ENCODE data around the gene ZNRF4. TPM values are rescaled to one million over a fixed set of nuclear protein-coding genes. Genes with fewer than 3 reads are reported as not detected.
"Not testable (repeated sequence)": the region's sequence is repeated elsewhere in the genome, so short reads cannot be mapped to it uniquely, and the experiment has no call there.

ZNRF4 gene
- polyA plus RNA-seq, 3 donors from 2014 or later, result not detected

DNA sequence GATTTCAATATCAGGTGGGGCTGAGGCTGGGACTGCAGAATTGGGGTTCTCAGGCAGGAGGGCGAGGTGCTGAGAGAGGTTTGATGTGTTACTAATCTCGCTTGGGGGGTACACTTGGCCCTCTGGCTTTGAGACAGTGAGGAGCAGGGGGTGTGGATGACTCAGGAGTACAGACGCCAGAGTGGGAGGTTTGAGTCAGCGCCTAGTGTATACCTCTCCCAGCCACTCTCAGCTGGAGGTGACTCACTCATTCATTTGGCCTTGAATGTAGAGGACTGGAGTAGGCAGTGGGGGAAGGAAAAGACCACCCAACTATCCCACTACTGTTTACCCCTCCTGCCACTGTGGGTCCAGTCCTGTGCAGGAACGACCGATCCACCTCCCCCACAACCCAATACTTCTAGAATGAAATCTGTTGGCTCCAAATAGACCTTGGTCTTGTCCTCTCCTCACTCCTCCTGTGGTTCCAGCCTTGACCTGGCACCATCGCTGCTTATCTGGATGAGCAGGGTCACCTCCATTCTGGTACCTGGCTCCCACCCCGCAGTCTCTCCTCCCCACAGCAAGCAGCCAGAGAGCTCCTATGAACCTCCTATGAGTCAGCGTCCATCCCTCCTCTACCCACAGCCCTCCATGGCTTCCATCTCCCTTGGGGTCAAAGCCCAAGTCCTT, 20.1 kb upstream of the ZNRF4 start:
- no peak overlapping the region for H3K27ac Mint-ChIP-seq
- H3K36me3 Mint-ChIP-seq, result no peaks in the 10 kb centered on the region
- H3K4me3 Mint-ChIP-seq, result no peak overlapping the region
- no peak for DNase-seq
- peaks cover 5 to 10% (median 6%) of the 10 kb centered on the region in 3 donors for H3K27me3 Mint-ChIP-seq (ENCODE audit: low read depth in 3 of 3)
- peaks cover 0 to 1% (median 0%) of the 10 kb centered on the region in 6 donors for H3K9me3 Mint-ChIP-seq
- no peaks in the 10 kb centered on the region for H3K4me1 Mint-ChIP-seq

DNA sequence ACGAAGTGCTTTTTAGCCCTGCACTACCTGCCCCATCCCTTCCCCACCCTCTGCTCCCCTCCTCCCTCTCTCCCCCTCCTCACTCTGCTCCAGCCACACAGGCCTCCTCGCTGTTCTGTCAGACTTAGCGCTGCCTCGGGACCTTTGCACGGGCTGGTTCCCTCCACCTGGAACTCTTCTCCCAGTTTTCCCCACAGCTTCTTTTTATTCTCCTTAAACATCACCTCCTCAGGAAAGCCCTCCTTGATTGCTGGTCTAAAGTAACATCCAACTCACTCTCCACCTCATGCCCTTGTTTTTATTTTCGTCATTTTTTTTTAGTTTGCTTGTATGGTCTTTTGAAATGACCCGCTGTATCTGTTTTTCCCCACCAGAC, 19.6 kb upstream of the ZNRF4 start:
- Mint-ChIP-seq H3K27me3 (ENCODE audit: low read depth in 3 of 3) (peaks cover 5 to 12% (median 8%) of the 10 kb centered on the region in 3 donors), H3K4me3 (no peak overlapping the region), H3K27ac (no peak overlapping the region), H3K9me3 (peaks cover 0 to 1% (median 0%) of the 10 kb centered on the region in 6 donors), H3K4me1 (no peaks in the 10 kb centered on the region), H3K36me3 (no peaks in the 10 kb centered on the region)
- DNase-seq, result no peak

- Mint-ChIP-seq H3K36me3 (no peaks in the 10 kb centered on the region), H3K27me3 (ENCODE audit: low read depth in 3 of 3) (peaks cover 5 to 12% (median 11%) of the 10 kb centered on the region in 3 donors), H3K27ac (no peak overlapping the region), H3K9me3 (peaks cover 0 to 1% (median 0%) of the 10 kb centered on the region in 6 donors), H3K4me1 (no peaks in the 10 kb centered on the region), H3K4me3 (no peak overlapping the region)
- DNase-seq, result no peak
Measured at GRCh38 chr19:5436106-5436947, 18.9 kb upstream of the ZNRF4 start.

GRCh38 chr19:5436948-5437306, 18.3 kb upstream of the ZNRF4 start:
- no peak for DNase-seq
- Mint-ChIP-seq H3K36me3 (no peaks in the 10 kb centered on the region), H3K4me3 (no peak overlapping the region), H3K9me3 (peaks cover 0 to 1% (median 0%) of the 10 kb centered on the region in 6 donors), H3K4me1 (no peaks in the 10 kb centered on the region), H3K27ac (no peak overlapping the region), H3K27me3 (ENCODE audit: low read depth in 3 of 3) (peaks cover 6 to 12% (median 10%) of the 10 kb centered on the region in 3 donors)

DNA sequence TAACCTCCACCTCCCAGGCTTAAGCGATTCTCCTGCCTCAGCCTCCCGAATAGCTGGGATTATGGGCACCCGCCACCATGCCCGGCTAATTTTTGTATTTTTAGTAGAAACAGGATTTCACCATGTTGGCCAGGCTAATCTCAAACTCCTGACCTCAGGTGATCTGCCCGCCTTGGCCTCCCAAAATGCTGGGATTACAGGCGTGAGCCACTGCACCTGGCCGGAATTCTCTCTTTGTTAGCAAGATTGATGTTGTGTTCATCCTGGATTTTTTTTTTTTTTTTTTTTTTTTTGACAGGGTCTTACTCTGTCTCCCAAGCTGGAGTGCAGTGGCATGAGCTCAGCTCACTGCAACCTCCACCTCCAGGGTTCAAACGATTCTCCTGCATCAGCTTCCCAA, 16.5 kb upstream of the ZNRF4 start:
- not testable (repeated sequence) for H3K36me3 Mint-ChIP-seq, H3K27ac Mint-ChIP-seq, DNase-seq, H3K9me3 Mint-ChIP-seq, H3K4me3 Mint-ChIP-seq, H3K4me1 Mint-ChIP-seq
- H3K27me3 Mint-ChIP-seq (ENCODE audit: low read depth in 3 of 3), result peaks cover 5 to 12% (median 9%) of the 10 kb centered on the region in 3 donors

DNA sequence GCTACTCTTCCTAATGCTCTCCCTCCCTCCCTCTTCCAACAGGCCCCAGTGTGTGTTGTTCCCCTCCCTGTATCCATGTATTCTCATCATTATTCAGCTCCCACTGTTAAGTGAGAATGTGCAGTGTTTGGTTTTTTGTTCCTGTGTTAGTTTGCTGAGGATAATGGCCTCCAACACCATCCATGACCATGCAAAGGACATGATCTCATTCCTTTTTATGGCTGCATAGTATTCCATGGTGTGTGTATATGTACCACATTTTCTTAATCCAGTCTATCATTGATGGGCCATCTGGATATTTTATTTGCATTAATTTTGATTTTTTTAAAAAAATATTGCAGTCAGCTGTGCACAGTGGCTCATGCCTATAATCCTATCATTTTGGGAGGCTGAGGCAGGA, 15.8 kb upstream of the ZNRF4 start:
- no peaks in the 10 kb centered on the region for H3K36me3 Mint-ChIP-seq

DNA sequence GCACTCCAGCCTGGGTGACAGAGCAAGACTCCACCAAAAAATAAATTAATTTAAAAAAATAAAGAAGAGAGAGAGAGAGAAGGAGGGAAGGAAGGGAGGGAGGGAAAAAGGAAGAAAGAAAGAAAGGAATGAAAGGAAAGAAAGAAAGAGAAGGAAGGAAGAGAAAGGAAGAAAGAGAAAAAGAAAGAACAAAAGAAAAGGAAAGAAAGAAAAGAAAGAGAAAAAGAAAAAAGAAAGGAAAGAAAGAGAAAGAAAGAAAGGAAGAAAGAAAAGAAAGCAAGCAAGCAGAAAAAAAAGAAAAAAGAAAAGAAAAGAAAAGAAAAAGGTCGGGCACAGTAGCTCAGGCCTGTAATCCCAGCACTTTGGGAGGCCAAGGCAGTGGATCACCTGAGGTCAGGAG, 14.9 kb upstream of the ZNRF4 start:
- no peaks in the 10 kb centered on the region for H3K4me1 Mint-ChIP-seq
- peaks cover 0 to 1% (median 0%) of the 10 kb centered on the region in 6 donors for H3K9me3 Mint-ChIP-seq
- H3K36me3 Mint-ChIP-seq, result no peaks in the 10 kb centered on the region
- DNase-seq, result no peak
- no peak overlapping the region for H3K4me3 Mint-ChIP-seq
- peaks cover 3 to 14% (median 7%) of the 10 kb centered on the region in 3 donors for H3K27me3 Mint-ChIP-seq (ENCODE audit: low read depth in 3 of 3)
- no peak overlapping the region for H3K27ac Mint-ChIP-seq

More for the DNA sequence above, 15.8 kb upstream of the ZNRF4 start:
- Mint-ChIP-seq H3K9me3 (peaks cover 0 to 1% (median 0%) of the 10 kb centered on the region in 6 donors), H3K27me3 (ENCODE audit: low read depth in 3 of 3) (peaks cover 3 to 12% (median 7%) of the 10 kb centered on the region in 3 donors), H3K4me3 (no peak overlapping the region), H3K27ac (no peak overlapping the region), H3K4me1 (no peaks in the 10 kb centered on the region)
- DNase-seq, result no peak

DNA sequence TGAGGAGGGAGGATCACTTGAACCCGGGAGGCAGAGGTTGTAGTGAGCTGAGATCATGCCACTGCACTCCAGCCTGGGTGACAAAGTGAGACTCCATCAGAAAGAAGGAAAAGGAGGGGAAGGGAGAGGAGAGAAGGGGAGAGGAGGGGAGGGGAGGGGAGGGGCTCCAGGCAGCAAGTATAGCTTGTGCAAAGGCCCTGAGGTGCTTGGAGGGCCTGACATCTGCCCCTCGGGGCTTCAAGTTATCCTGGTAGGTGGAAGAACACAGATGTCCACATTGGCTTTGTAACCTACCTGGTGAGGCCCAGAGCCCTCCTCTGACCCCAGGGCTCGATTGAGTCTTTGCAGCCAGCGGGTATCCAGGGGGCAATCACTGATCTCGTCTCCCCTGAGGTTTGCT, 11.5 kb upstream of the ZNRF4 start:
- H3K4me3 Mint-ChIP-seq, result no peak overlapping the region
- no peaks in the 10 kb centered on the region for H3K4me1 Mint-ChIP-seq
- peaks cover 0 to 1% (median 0%) of the 10 kb centered on the region in 6 donors for H3K9me3 Mint-ChIP-seq
- DNase-seq, result no peak
- H3K27me3 Mint-ChIP-seq (ENCODE audit: low read depth in 3 of 3), result peaks cover 5 to 17% (median 7%) of the 10 kb centered on the region in 3 donors
- H3K36me3 Mint-ChIP-seq, result no peaks in the 10 kb centered on the region
- H3K27ac Mint-ChIP-seq, result no peak overlapping the region

- Mint-ChIP-seq H3K9me3 (peaks cover 0 to under 1% (median 0%) of the 10 kb centered on the region in 6 donors), H3K27ac (no peak overlapping the region), H3K4me1 (no peaks in the 10 kb centered on the region), H3K27me3 (ENCODE audit: low read depth in 3 of 3) (peaks cover 5 to 17% (median 7%) of the 10 kb centered on the region in 3 donors), H3K4me3 (no peak overlapping the region), H3K36me3 (no peaks in the 10 kb centered on the region)
- DNase-seq, result no peak
Measured at GRCh38 chr19:5444431-5444830, 10.8 kb upstream of the ZNRF4 start.

- Mint-ChIP-seq H3K4me1 (no peaks in the 10 kb centered on the region), H3K36me3 (no peaks in the 10 kb centered on the region), H3K9me3 (no peaks in the 10 kb centered on the region), H3K27ac (no peak overlapping the region), H3K27me3 (ENCODE audit: low read depth in 3 of 3) (peaks cover 5 to 17% (median 8%) of the 10 kb centered on the region in 3 donors), H3K4me3 (no peak overlapping the region)
- DNase-seq, result no peak
Measured at GRCh38 chr19:5445071-5445470, 10.1 kb upstream of the ZNRF4 start.

- no peak for DNase-seq
- Mint-ChIP-seq H3K4me3 (no peak overlapping the region), H3K27ac (no peak overlapping the region), H3K36me3 (no peaks in the 10 kb centered on the region), H3K4me1 (no peaks in the 10 kb centered on the region), H3K27me3 (ENCODE audit: low read depth in 3 of 3) (peaks cover 5 to 16% (median 7%) of the 10 kb centered on the region in 3 donors), H3K9me3 (no peaks in the 10 kb centered on the region)
Measured at GRCh38 chr19:5445561-5446055, 9.6 kb upstream of the ZNRF4 start.

DNA sequence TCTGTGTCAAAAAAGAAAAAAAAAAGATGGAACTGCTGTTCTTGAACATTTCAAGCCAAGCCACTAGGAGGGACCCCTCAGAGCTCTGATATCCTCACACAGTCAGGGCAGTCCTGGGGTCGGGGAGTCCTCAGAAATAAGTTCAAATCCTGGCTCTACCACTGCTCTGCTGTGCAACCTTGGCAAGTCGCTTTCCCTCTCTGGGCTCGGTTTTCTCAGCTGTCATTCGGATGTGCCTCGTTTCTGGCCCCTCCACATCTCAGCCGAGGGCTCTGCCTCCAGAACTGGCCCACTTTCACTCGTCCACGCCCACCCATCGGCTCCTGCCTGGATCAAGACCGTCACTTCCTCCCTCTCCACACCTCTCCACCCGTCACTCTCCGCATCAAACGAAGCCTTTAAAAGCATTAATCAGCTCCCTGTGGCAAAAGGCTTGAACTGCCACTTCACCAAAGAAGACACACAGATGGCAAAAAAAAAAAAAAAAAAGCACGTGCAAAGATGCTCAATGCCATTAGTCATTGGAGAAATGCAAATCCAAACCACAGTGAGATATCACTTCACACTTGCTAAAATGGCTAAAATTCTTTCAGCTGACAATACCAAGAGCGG, 7.4 kb upstream of the ZNRF4 start:
- no peaks in the 10 kb centered on the region for H3K9me3 Mint-ChIP-seq
- H3K4me1 Mint-ChIP-seq, result no peaks in the 10 kb centered on the region

GRCh38 chr19:5448374-5448773, 6.8 kb upstream of the ZNRF4 start:
- Mint-ChIP-seq H3K4me1 (no peaks in the 10 kb centered on the region), H3K9me3 (no peaks in the 10 kb centered on the region), H3K36me3 (no peaks in the 10 kb centered on the region), H3K27me3 (ENCODE audit: low read depth in 3 of 3) (peaks cover 3 to 17% (median 5%) of the 10 kb centered on the region in 3 donors), H3K4me3 (no peak overlapping the region), H3K27ac (no peak overlapping the region)
- no peak for DNase-seq

More for the DNA sequence above, 7.4 kb upstream of the ZNRF4 start:
- no peak for DNase-seq
- H3K27me3 Mint-ChIP-seq (ENCODE audit: low read depth in 3 of 3), result peaks cover 4 to 17% (median 5%) of the 10 kb centered on the region in 3 donors
- H3K27ac Mint-ChIP-seq, result no peak overlapping the region
- no peak overlapping the region for H3K4me3 Mint-ChIP-seq
- no peaks in the 10 kb centered on the region for H3K36me3 Mint-ChIP-seq
